Panc1 (cell line): ENCODE measurements around the gene NEGR1. TPM values are rescaled to one million over a fixed set of nuclear protein-coding genes. Genes with fewer than 3 reads are reported as not detected.

Source experiments
- ATAC-seq: fragments of 200-7000 bp; cut with Tn5 transposase; 2 replicates; pipeline ENCODE4 v1.9.1; 2020; ENCODE audit warnings: mild to moderate bottlenecking, moderate library complexity
- BruUV-seq: library from RNA; stranded (reverse); fragments of 400-500 nt; replicated peaks from 2 replicates; lab custom pipeline; 2021; lab: Mats Ljungman, UMichigan
- CTCF ChIA-PET: fragments of 300-600 bp; sonication (Branson Sonifier 250); formaldehyde crosslinking; loops from one replicate; lab custom pipeline; 2022; ENCODE audit warnings: antibody characterized with exemption; lab: Charles Lee
- POLR2A ChIA-PET: fragments of 300-600 bp; sonication (Branson Sonifier 250); formaldehyde crosslinking; loops from one replicate; lab custom pipeline; 2022; ENCODE audit warnings: antibody characterized with exemption; lab: Charles Lee
- DNase-seq: peaks from one replicate; pipeline ENCODE4 v3.0.0-alpha.2; 2010; ENCODE audit warnings: low read depth, low spot score
- H3K27ac ChIP-seq: 2 replicates; pipeline ENCODE4 v1.5.1; 2011; ENCODE audit warnings: mild to moderate bottlenecking, low read length, inconsistent platforms
- H3K27me3 ChIP-seq: fragments of 200-500 bp; sonication (Bioruptor generic); 2 replicates; pipeline ENCODE4 v1.6.0; 2014; ENCODE audit warnings: low read length, inconsistent platforms; ENCODE audit not compliant: control insufficient read depth, insufficient read depth
- H3K36me3 ChIP-seq: fragments of 200-500 bp; sonication (Bioruptor generic); 2 replicates; pipeline ENCODE4 v1.5.1; 2014; ENCODE audit warnings: inconsistent platforms, mild to moderate bottlenecking, low read length, moderate library complexity; ENCODE audit not compliant: control insufficient read depth, insufficient read depth
- H3K4me1 ChIP-seq: 2 replicates; pipeline ENCODE4 v1.5.1; 2011; ENCODE audit warnings: inconsistent platforms, mild to moderate bottlenecking, low read length, moderate library complexity; ENCODE audit not compliant: control insufficient read depth, insufficient read depth
- H3K4me3 ChIP-seq, 2 experiments: 2 replicates each; pipeline ENCODE4 v1.5.1; 2011 to 2012; ENCODE audit warnings: low read depth in 2 of 2, low read length in 2 of 2, mild to moderate bottlenecking in 2 of 2, inconsistent platforms in 1 of 2, moderate library complexity in 1 of 2
- H3K9me3 ChIP-seq: fragments of 200-500 bp; sonication (Bioruptor generic); 2 replicates; pipeline ENCODE4 v1.5.1; 2014; ENCODE audit warnings: low read depth, mild to moderate bottlenecking, inconsistent platforms, low read length, moderate library complexity; ENCODE audit not compliant: control insufficient read depth, insufficient read depth
- CTCF ChIP-seq: fragments of 450-650 bp; IDR thresholded peaks from 2 replicates; pipeline ENCODE4 v1.5.1; 2017; ENCODE audit warnings: mild to moderate bottlenecking
- POLR2AphosphoS5 ChIP-seq: IDR thresholded peaks from 2 replicates; pipeline ENCODE4 v1.6.1; 2012; ENCODE audit warnings: mild to moderate bottlenecking, low read depth, low read length, moderate library complexity
- REST ChIP-seq, 2 experiments: IDR thresholded peaks; 2 replicates each; pipeline ENCODE4 v1.6.1; 2011 to 2012; ENCODE audit warnings: low read depth in 2 of 2, control low read depth in 1 of 2, low read length in 1 of 2, mild to moderate bottlenecking in 1 of 2, moderate library complexity in 1 of 2; ENCODE audit not compliant: insufficient read depth in 1 of 2
- SIN3A ChIP-seq: IDR thresholded peaks from 2 replicates; pipeline ENCODE4 v1.6.1; 2012; ENCODE audit warnings: low read depth, mild to moderate bottlenecking, low read length, moderate library complexity, borderline replicate concordance; ENCODE audit not compliant: insufficient read depth
- TCF7L2 ChIP-seq: IDR thresholded peaks from 2 replicates; pipeline ENCODE4 v1.6.1; 2011; ENCODE audit warnings: mild to moderate bottlenecking, low read depth, low read length, inconsistent platforms
- in situ Hi-C: cut with HindIII; loops from 2 replicates; pipeline ENCODE4 v1.10.0; 2016; ENCODE audit warnings: low sequenced_read_pairs, low pct_unique_long_range_greater_than_20kb
- intact Hi-C: fragments of 100-400 bp; cut with micrococcal nuclease; formaldehyde crosslinking; loops from one replicate; pipeline ENCODE4 v1.10.0; 2022; ENCODE audit not compliant: unreplicated experiment
- total RNA-seq: library from RNA; stranded (reverse); gene quantifications from one replicate; pipeline ENCODE4 v1.2.1, GENCODE V29; 2021; ENCODE audit not compliant: unreplicated experiment

NEGR1 gene
- total RNA-seq, 1 experiment from 2014 or later: 2.7 TPM

GRCh38 chr1:71914626-71915025 lies 367.7 kb downstream of the NEGR1 start:
- ATAC-seq: no peak
- H3K4me3 ChIP-seq: no peak overlapping the region
- CTCF ChIA-PET: no interaction called here
- H3K27ac ChIP-seq: no peak overlapping the region
- DNase-seq: no peak
- no peaks in the 10 kb centered on the region for H3K4me1 ChIP-seq
- intact Hi-C loops: no loop called here
- H3K9me3 ChIP-seq: no peaks in the 10 kb centered on the region
- TF ChIP-seq SIN3A: no peak
- no peak for TF ChIP-seq POLR2AphosphoS5
- TF ChIP-seq REST (IDR thresholded peaks at IDR 0.05; ENCODE audit: insufficient read depth in 1 of 2, low read depth in 2 of 2, low read length in 1 of 2): no peak
- TF ChIP-seq TCF7L2: no peak
- TF ChIP-seq CTCF: no peak
- BruUV-seq: no TSS peak
- POLR2A ChIA-PET: no interaction called here
- H3K27me3 ChIP-seq: no peaks in the 10 kb centered on the region
- no peaks in the 10 kb centered on the region for H3K36me3 ChIP-seq
- in situ Hi-C loops: no loop called here

- in situ Hi-C loops: no loop called here
- Histone ChIP-seq H3K27me3 (no peaks in the 10 kb centered on the region), H3K4me3 (no peak overlapping the region), H3K4me1 (no peaks in the 10 kb centered on the region), H3K27ac (no peak overlapping the region), H3K9me3 (0 out of 2 replicates have a peak, but pooled peaks cover 3% of the 10 kb centered on the region), H3K36me3 (no peaks in the 10 kb centered on the region)
- DNase-seq (no peak), ATAC-seq (no peak)
- TF ChIP-seq REST (IDR thresholded peaks at IDR 0.05; ENCODE audit: insufficient read depth in 1 of 2, low read depth in 2 of 2, low read length in 1 of 2) (no peak), SIN3A (no peak), TCF7L2 (no peak), CTCF (no peak), POLR2AphosphoS5 (no peak)
- ChIA-PET POLR2A (no interaction called here), CTCF (no interaction called here)
- intact Hi-C loops: no loop called here
- BruUV-seq: no TSS peak
Observed at GRCh38 chr1:71908871-71909390, 373.4 kb downstream of the NEGR1 start.
